Neural cell (in vitro differentiated cells): ENCODE results near the gene LMF2. TPM values are rescaled to one million over a fixed set of nuclear protein-coding genes. Genes with fewer than 3 reads are reported as not detected.

Source experiments
- H2AFZ ChIP-seq: fragments of 200-600, 300-800 bp; sonication (generic), shearing (Covaris generic); 2 replicates; pipeline ENCODE4 v1.6.0; 2014; ENCODE audit warnings: low read depth, mild to moderate bottlenecking, antibody characterized with exemption, low read length, moderate library complexity
- H3F3A ChIP-seq: fragments of 200-600 bp; shearing (Covaris generic); 2 replicates; pipeline ENCODE4 v1.6.1; 2016; ENCODE audit warnings: mild to moderate bottlenecking, moderate library complexity, mixed read lengths, antibody characterized with exemption, low read length; ENCODE audit not compliant: insufficient read depth, poor library complexity, severe bottlenecking
- H3K27ac ChIP-seq: fragments of 200-600, 300-800 bp; sonication (generic), shearing (Covaris generic); 2 replicates; pipeline ENCODE4 v1.5.1; 2014; ENCODE audit warnings: mild to moderate bottlenecking, low read length, moderate library complexity
- H3K27me3 ChIP-seq: fragments of 300-800, 200-600 bp; sonication (generic), shearing (Covaris generic); 2 replicates; pipeline ENCODE4 v1.6.0; 2014; ENCODE audit warnings: mild to moderate bottlenecking, low read depth, low read length, moderate library complexity; ENCODE audit not compliant: insufficient read depth
- H3K36me3 ChIP-seq: fragments of 300-800, 200-600 bp; sonication (generic), shearing (Covaris generic); 2 replicates; pipeline ENCODE4 v1.5.1; 2014; ENCODE audit warnings: mild to moderate bottlenecking, antibody characterized with exemption, low read length, moderate library complexity; ENCODE audit not compliant: insufficient read depth
- H3K4me2 ChIP-seq: fragments of 300-800, 200-600 bp; sonication (generic), shearing (Covaris generic); 2 replicates; pipeline ENCODE4 v1.6.0; 2014; ENCODE audit warnings: mild to moderate bottlenecking, low read length
- H3K4me3 ChIP-seq: fragments of 300-800, 200-600 bp; sonication (generic), shearing (Covaris generic); 2 replicates; pipeline ENCODE4 v1.5.1; 2014; ENCODE audit warnings: mild to moderate bottlenecking, low read length, moderate library complexity
- H3K79me2 ChIP-seq: fragments of 200-600 bp; shearing (Covaris generic); replicated peaks from 2 replicates; pipeline ENCODE4 v1.6.0; 2014; ENCODE audit warnings: mild to moderate bottlenecking, low read length, moderate library complexity; ENCODE audit not compliant: insufficient read depth
- H3K9ac ChIP-seq: fragments of 300-800, 200-600 bp; sonication (generic), shearing (Covaris generic); 2 replicates; pipeline ENCODE4 v1.6.1; 2016; ENCODE audit warnings: mild to moderate bottlenecking, low read length, mixed read lengths
- H3K9me2 ChIP-seq: fragments of 200-600 bp; shearing (Covaris generic); 2 replicates; pipeline ENCODE4 v1.6.1; 2016; ENCODE audit warnings: mild to moderate bottlenecking, low read length, mixed read lengths; ENCODE audit not compliant: insufficient read depth
- H3K9me3 ChIP-seq: fragments of 200-600, 300-800 bp; sonication (generic), shearing (Covaris generic); 2 replicates; pipeline ENCODE4 v1.6.1; 2016; ENCODE audit warnings: mild to moderate bottlenecking, mixed run types, low read length, moderate library complexity, mixed read lengths
- H4K20me1 ChIP-seq: fragments of 200-600 bp; shearing (Covaris generic); 2 replicates; pipeline ENCODE4 v1.6.1; 2016; ENCODE audit warnings: mild to moderate bottlenecking, mixed run types; ENCODE audit not compliant: insufficient read depth
- EP300 ChIP-seq: fragments of 450-650 bp; conservative IDR thresholded peaks from 2 replicates; pipeline ENCODE4 v1.6.1; 2014; ENCODE audit warnings: antibody characterized with exemption, mild to moderate bottlenecking, moderate library complexity; ENCODE audit not compliant: poor library complexity, severe bottlenecking
- EZH2 ChIP-seq: fragments of 200-600, 300-800 bp; shearing (Covaris generic), sonication (generic); IDR thresholded peaks from 2 replicates; pipeline ENCODE4 v1.6.1; 2014; ENCODE audit warnings: antibody characterized with exemption, low read length, borderline replicate concordance, mild to moderate bottlenecking; ENCODE audit not compliant: insufficient read depth, poor library complexity, severe bottlenecking
- MXI1 ChIP-seq: fragments of 450-650 bp; conservative IDR thresholded peaks from 2 replicates; pipeline ENCODE4 v1.6.1; 2014; ENCODE audit warnings: antibody characterized with exemption, mild to moderate bottlenecking; ENCODE audit not compliant: poor library complexity, severe bottlenecking
- POLR2AphosphoS5 ChIP-seq: IDR thresholded peaks from 2 replicates; pipeline ENCODE4 v1.6.1; 2012
- RAD21 ChIP-seq: fragments of 450-650 bp; conservative IDR thresholded peaks from 2 replicates; pipeline ENCODE4 v1.6.1; 2014; ENCODE audit warnings: antibody characterized with exemption, mild to moderate bottlenecking, moderate library complexity
- SMC3 ChIP-seq: fragments of 450-650 bp; conservative IDR thresholded peaks from 2 replicates; pipeline ENCODE4 v1.6.1; 2014; ENCODE audit warnings: antibody characterized with exemption, mild to moderate bottlenecking, moderate library complexity; ENCODE audit not compliant: poor library complexity
- TAF1 ChIP-seq: IDR thresholded peaks from 2 replicates; pipeline ENCODE4 v1.6.1; 2012; ENCODE audit warnings: low read depth
- polyA plus RNA-seq: library from polyadenylated mRNA; depleted of rRNA; stranded (reverse); fragments of >200 nt; gene quantifications from 2 replicates; pipeline ENCODE4 v1.2.3, GENCODE V29; 2014
- TF ChIP-seq, protein P1 (sequence below): IDR thresholded peaks from 2 replicates; pipeline ENCODE4 v1.6.1; 2012; ENCODE audit warnings: borderline replicate concordance
- TF ChIP-seq, protein P2 (sequence below): fragments of 450-650 bp; IDR thresholded peaks from 2 replicates; pipeline ENCODE4 v1.5.1; 2014; ENCODE audit warnings: antibody characterized with exemption, mild to moderate bottlenecking, moderate library complexity; ENCODE audit not compliant: poor library complexity, severe bottlenecking

Gene LMF2
- polyA plus RNA-seq, 1 donor from 2014 or later, result 76.5 TPM

DNA sequence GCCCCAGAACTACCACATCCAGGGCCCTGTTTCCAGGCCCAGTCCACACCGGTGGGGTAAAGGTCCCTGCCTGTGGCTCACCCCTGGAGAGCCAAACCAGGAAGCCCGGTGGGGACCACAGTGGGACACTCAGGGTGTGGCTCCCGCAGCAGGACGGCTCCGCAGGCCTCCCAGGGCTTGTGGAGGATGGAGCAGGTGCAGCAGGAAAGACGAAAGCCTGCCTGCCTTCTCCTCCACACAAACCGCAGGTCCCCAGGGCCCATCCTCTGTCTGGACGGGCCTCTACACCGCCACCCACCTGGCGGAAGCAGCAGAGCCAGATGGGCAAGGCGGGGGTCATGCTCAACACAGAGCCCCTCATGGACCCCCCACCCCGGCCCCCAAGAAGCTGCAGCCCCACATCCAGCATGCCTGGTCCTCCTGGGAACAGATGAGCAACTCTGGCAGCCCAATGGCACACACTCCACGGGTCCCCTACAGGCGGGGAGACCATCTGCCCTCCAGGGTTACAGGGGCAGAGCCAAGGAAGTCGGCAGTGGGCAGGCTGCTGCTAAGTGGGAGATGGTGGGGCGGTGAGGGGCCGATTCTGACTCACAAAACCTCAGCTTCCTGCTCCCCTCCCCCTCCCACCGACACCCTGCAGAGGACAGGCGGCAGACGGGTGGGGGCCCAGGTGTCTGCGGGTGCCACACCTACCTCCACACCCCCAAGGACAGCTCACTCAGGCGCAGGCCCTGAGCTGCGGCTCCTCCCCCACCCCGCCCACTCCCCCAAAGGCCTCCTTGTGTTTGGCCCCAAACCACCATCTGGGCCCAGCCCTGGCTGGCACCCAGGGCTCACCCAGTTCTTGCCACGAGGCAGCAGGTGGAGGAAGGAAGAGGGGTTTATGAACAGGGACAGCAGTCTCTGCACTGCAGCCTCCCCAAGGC lies 37.9 kb downstream of the LMF2 start:
- no peak overlapping the region for H3K9ac ChIP-seq
- H3K9me3 ChIP-seq, result no peaks in the 10 kb centered on the region
- no peaks in the 10 kb centered on the region for H3K9me2 ChIP-seq
- peaks cover 39% of the 10 kb centered on the region for H3K79me2 ChIP-seq
- no peaks in the 10 kb centered on the region for H3F3A ChIP-seq
- peaks cover 46% of the 10 kb centered on the region for H4K20me1 ChIP-seq
- no peak overlapping the region for H3K4me3 ChIP-seq
- no peaks in the 10 kb centered on the region for H3K36me3 ChIP-seq
- TF ChIP-seq EZH2, result no peak
- no peak for TF ChIP-seq SMC3
- no peak for TF ChIP-seq MXI1
- TF ChIP-seq, protein P1, sequence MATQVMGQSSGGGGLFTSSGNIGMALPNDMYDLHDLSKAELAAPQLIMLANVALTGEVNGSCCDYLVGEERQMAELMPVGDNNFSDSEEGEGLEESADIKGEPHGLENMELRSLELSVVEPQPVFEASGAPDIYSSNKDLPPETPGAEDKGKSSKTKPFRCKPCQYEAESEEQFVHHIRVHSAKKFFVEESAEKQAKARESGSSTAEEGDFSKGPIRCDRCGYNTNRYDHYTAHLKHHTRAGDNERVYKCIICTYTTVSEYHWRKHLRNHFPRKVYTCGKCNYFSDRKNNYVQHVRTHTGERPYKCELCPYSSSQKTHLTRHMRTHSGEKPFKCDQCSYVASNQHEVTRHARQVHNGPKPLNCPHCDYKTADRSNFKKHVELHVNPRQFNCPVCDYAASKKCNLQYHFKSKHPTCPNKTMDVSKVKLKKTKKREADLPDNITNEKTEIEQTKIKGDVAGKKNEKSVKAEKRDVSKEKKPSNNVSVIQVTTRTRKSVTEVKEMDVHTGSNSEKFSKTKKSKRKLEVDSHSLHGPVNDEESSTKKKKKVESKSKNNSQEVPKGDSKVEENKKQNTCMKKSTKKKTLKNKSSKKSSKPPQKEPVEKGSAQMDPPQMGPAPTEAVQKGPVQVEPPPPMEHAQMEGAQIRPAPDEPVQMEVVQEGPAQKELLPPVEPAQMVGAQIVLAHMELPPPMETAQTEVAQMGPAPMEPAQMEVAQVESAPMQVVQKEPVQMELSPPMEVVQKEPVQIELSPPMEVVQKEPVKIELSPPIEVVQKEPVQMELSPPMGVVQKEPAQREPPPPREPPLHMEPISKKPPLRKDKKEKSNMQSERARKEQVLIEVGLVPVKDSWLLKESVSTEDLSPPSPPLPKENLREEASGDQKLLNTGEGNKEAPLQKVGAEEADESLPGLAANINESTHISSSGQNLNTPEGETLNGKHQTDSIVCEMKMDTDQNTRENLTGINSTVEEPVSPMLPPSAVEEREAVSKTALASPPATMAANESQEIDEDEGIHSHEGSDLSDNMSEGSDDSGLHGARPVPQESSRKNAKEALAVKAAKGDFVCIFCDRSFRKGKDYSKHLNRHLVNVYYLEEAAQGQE, result no peak
- no peak for TF ChIP-seq RAD21
- no peak for TF ChIP-seq EP300
- no peak overlapping the region for H2AFZ ChIP-seq
- H3K27ac ChIP-seq, result no peak overlapping the region
- H3K27me3 ChIP-seq, result no peaks in the 10 kb centered on the region
- H3K4me2 ChIP-seq, result no peak overlapping the region

DNA sequence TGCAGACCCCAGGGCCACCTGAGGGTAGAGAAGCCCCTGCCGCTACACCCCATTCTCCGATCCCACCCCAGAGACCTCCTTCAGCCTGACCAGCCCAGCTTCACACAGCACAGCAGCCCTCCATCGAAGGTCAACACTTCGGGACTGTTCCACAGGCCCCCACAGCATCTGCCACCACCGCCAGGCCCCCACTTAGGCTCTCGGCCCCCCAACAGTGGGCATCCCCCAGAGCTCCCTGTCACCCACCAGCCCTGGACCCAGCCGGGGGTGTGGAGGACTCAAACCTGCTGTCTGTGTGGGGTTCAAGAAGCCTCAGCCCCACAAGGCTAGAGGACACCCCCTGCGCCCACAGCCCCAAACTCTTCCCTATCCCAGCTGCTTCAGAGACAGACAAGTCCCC lies 38.9 kb downstream of the LMF2 start:
- H3K79me2 ChIP-seq, result peaks cover 32% of the 10 kb centered on the region
- H3K9ac ChIP-seq, result no peak overlapping the region

More for the DNA sequence above, 38.9 kb downstream of the LMF2 start:
- Histone ChIP-seq H2AFZ (no peak overlapping the region), H3K4me3 (no peak overlapping the region), H3K9me3 (no peaks in the 10 kb centered on the region), H3K4me2 (no peak overlapping the region), H3K9me2 (no peaks in the 10 kb centered on the region), H4K20me1 (peaks cover 41% of the 10 kb centered on the region), H3K27me3 (no peaks in the 10 kb centered on the region), H3K27ac (no peak overlapping the region), H3F3A (no peaks in the 10 kb centered on the region), H3K36me3 (no peaks in the 10 kb centered on the region)
- TF ChIP-seq TAF1, result no peak
- TF ChIP-seq EZH2, result no peak
- TF ChIP-seq RAD21, result no peak
- no peak for TF ChIP-seq SMC3
- TF ChIP-seq MXI1, result no peak
- no peak for TF ChIP-seq EP300
- TF ChIP-seq POLR2AphosphoS5, result no peak
- TF ChIP-seq, protein P1, result no peak
- TF ChIP-seq, protein P2, sequence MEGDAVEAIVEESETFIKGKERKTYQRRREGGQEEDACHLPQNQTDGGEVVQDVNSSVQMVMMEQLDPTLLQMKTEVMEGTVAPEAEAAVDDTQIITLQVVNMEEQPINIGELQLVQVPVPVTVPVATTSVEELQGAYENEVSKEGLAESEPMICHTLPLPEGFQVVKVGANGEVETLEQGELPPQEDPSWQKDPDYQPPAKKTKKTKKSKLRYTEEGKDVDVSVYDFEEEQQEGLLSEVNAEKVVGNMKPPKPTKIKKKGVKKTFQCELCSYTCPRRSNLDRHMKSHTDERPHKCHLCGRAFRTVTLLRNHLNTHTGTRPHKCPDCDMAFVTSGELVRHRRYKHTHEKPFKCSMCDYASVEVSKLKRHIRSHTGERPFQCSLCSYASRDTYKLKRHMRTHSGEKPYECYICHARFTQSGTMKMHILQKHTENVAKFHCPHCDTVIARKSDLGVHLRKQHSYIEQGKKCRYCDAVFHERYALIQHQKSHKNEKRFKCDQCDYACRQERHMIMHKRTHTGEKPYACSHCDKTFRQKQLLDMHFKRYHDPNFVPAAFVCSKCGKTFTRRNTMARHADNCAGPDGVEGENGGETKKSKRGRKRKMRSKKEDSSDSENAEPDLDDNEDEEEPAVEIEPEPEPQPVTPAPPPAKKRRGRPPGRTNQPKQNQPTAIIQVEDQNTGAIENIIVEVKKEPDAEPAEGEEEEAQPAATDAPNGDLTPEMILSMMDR, result no peak
